ENCODE measurements around the gene ZFHX3. TPM values are rescaled to one million over a fixed set of nuclear protein-coding genes. Genes with fewer than 3 reads are reported as not detected.

ZFHX3 gene
- total RNA-seq, 2 experiments from 2014 or later = 0.63 to 0.64 TPM

DNA sequence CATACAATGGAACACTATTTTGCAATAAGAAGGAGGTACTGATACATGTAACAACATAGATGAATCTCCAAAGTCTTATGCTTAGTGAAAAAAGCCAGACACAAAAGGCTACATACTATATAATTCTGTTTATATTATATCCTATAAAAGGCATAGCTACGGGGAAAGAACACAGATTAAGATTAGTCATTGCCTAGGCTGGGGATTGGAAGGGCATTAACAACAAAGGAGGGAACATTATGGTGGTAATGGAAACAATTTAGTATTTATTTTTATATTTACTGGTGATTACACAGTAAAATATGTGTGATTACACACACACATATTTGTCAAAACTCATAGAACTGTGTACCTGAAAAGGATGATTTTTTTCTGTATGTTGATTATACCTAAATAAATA is 278.1 kb downstream of the ZFHX3 start:
- POLR2A ChIA-PET = no interaction called here
- peaks cover 10% of the 10 kb centered on the region for H3K9me3 Mint-ChIP-seq
- ATAC-seq (ENCODE audit: poor library complexity) = no peak

DNA sequence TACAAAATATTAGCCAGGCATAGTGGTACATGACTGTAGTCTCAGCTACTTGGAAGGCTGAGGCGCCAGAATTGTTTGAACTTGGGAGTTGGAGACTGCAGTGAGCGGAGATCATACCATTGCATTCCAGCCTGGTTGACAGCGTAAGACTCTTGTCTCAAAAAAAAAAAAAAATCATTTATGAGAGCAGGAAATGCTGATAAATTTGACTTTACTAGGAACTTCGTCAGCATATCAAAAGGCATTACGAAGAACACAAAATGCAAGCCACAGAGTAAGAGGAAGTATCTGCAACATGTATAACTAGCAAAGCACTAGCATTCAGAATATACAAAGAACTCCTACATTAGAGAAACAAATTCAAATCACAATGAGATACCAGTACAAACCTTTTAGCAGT is 279.3 kb downstream of the ZFHX3 start:
- intact Hi-C loops (cut with DNase I, micrococcal nuclease) = no loop called here
- ATAC-seq (ENCODE audit: poor library complexity) (no peak), DNase-seq (no peak)

More for the DNA sequence above, 278.1 kb downstream of the ZFHX3 start:
- peaks cover 0 to 3% of the 10 kb centered on the region in 2 experiments for H3K9me3 ChIP-seq (ENCODE audit: control insufficient read depth in 1 of 2, insufficient read depth in 1 of 2, low read length in 2 of 2)
- H3K4me3 Mint-ChIP-seq = no peak overlapping the region
- no peak overlapping the region for H3K4me3 ChIP-seq (ENCODE audit: low read length)
- no peaks in the 10 kb centered on the region for H3K27me3 ChIP-seq (ENCODE audit: control insufficient read depth in 1 of 2, insufficient read depth in 2 of 2, low read length in 2 of 2)
- CTCF ChIA-PET = no interaction called here
- no peak overlapping the region for H3K27ac ChIP-seq (ENCODE audit: low read depth in 1 of 2, low read length in 2 of 2)
- H3K4me1 Mint-ChIP-seq (ENCODE audit: low read depth) = no peaks in the 10 kb centered on the region
- no peaks in the 10 kb centered on the region for H3K36me3 ChIP-seq (ENCODE audit: insufficient read depth, low read length)
- TF ChIP-seq, protein P1, sequence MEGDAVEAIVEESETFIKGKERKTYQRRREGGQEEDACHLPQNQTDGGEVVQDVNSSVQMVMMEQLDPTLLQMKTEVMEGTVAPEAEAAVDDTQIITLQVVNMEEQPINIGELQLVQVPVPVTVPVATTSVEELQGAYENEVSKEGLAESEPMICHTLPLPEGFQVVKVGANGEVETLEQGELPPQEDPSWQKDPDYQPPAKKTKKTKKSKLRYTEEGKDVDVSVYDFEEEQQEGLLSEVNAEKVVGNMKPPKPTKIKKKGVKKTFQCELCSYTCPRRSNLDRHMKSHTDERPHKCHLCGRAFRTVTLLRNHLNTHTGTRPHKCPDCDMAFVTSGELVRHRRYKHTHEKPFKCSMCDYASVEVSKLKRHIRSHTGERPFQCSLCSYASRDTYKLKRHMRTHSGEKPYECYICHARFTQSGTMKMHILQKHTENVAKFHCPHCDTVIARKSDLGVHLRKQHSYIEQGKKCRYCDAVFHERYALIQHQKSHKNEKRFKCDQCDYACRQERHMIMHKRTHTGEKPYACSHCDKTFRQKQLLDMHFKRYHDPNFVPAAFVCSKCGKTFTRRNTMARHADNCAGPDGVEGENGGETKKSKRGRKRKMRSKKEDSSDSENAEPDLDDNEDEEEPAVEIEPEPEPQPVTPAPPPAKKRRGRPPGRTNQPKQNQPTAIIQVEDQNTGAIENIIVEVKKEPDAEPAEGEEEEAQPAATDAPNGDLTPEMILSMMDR (IDR thresholded peaks at IDR 0.05) = no peak
- no peak for DNase-seq
- H3K4me1 ChIP-seq (ENCODE audit: insufficient read depth, low read length) = no peaks in the 10 kb centered on the region
- peaks cover 6% of the 10 kb centered on the region for H3K36me3 Mint-ChIP-seq (ENCODE audit: low read depth)
- H3K27me3 Mint-ChIP-seq = no peaks in the 10 kb centered on the region
- no peak overlapping the region for H3K27ac Mint-ChIP-seq
- intact Hi-C loops (cut with DNase I, micrococcal nuclease) = no loop called here

DNA sequence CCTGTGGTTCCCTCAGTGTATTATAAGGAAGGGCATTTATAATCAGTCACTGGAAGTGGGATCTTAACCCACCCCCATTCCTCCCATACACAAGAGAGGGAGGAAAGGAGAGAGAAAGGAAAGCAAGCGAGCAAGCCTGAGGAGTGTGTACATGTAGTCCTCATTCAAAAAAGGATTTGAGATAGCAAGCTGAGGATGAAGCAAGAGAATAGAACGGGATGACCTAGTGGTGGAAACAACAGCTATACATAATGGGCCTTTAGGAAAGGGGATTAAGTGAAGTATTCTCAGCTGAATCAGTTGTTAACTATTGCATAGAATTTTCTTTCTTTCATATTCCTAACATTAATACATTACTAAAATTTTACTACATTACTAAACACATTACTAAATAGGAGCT is 281.4 kb downstream of the ZFHX3 start:
- Mint-ChIP-seq H3K27me3 (no peaks in the 10 kb centered on the region), H3K36me3 (ENCODE audit: low read depth) (peaks cover 4% of the 10 kb centered on the region), H3K4me3 (no peak overlapping the region), H3K27ac (no peak overlapping the region), H3K4me1 (ENCODE audit: low read depth) (no peaks in the 10 kb centered on the region), H3K9me3 (peaks cover 7% of the 10 kb centered on the region)
- Histone ChIP-seq H3K9me3 (ENCODE audit: control insufficient read depth in 1 of 2, insufficient read depth in 1 of 2, low read length in 2 of 2) (peaks cover 0 to 3% of the 10 kb centered on the region in 2 experiments), H3K4me1 (ENCODE audit: insufficient read depth, low read length) (no peaks in the 10 kb centered on the region), H3K36me3 (ENCODE audit: insufficient read depth, low read length) (no peaks in the 10 kb centered on the region), H3K4me3 (ENCODE audit: low read length) (no peak overlapping the region), H3K27me3 (ENCODE audit: control insufficient read depth in 1 of 2, insufficient read depth in 2 of 2, low read length in 2 of 2) (no peaks in the 10 kb centered on the region), H3K27ac (ENCODE audit: low read depth in 1 of 2, low read length in 2 of 2) (no peak overlapping the region)
- intact Hi-C loops (cut with DNase I, micrococcal nuclease) = no loop called here
- TF ChIP-seq, protein P1 (IDR thresholded peaks at IDR 0.05) = no peak
- no peak for DNase-seq
- CTCF ChIA-PET = no interaction called here
- POLR2A ChIA-PET = no interaction called here
- no peak for ATAC-seq (ENCODE audit: poor library complexity)

More for the DNA sequence above, 279.3 kb downstream of the ZFHX3 start:
- Mint-ChIP-seq H3K4me3 (no peak overlapping the region), H3K9me3 (peaks cover 10% of the 10 kb centered on the region), H3K36me3 (ENCODE audit: low read depth) (peaks cover 6% of the 10 kb centered on the region), H3K4me1 (ENCODE audit: low read depth) (no peaks in the 10 kb centered on the region), H3K27me3 (no peaks in the 10 kb centered on the region), H3K27ac (no peak overlapping the region)
- H3K27ac ChIP-seq (ENCODE audit: low read depth in 1 of 2, low read length in 2 of 2) = no peak overlapping the region
- H3K27me3 ChIP-seq (ENCODE audit: control insufficient read depth in 1 of 2, insufficient read depth in 2 of 2, low read length in 2 of 2) = no peaks in the 10 kb centered on the region
- ChIA-PET POLR2A (no interaction called here), CTCF (no interaction called here)
- H3K4me3 ChIP-seq (ENCODE audit: low read length) = no peak overlapping the region
- TF ChIP-seq, protein P1 (IDR thresholded peaks at IDR 0.05) = no peak
- H3K9me3 ChIP-seq (ENCODE audit: control insufficient read depth in 1 of 2, insufficient read depth in 1 of 2, low read length in 2 of 2) = peaks cover 0 to 3% of the 10 kb centered on the region in 2 experiments
- no peaks in the 10 kb centered on the region for H3K36me3 ChIP-seq (ENCODE audit: insufficient read depth, low read length)
- H3K4me1 ChIP-seq (ENCODE audit: insufficient read depth, low read length) = no peaks in the 10 kb centered on the region

Measured in CD4-positive, alpha-beta T cell (primary cell).